ENCODE data around the gene GIMAP8. TPM values are rescaled to one million over a fixed set of nuclear protein-coding genes. Genes with fewer than 3 reads are reported as not detected.

Gene GIMAP8
- total RNA-seq, 1 donor from 2014 or later: under 0.01 TPM

DNA sequence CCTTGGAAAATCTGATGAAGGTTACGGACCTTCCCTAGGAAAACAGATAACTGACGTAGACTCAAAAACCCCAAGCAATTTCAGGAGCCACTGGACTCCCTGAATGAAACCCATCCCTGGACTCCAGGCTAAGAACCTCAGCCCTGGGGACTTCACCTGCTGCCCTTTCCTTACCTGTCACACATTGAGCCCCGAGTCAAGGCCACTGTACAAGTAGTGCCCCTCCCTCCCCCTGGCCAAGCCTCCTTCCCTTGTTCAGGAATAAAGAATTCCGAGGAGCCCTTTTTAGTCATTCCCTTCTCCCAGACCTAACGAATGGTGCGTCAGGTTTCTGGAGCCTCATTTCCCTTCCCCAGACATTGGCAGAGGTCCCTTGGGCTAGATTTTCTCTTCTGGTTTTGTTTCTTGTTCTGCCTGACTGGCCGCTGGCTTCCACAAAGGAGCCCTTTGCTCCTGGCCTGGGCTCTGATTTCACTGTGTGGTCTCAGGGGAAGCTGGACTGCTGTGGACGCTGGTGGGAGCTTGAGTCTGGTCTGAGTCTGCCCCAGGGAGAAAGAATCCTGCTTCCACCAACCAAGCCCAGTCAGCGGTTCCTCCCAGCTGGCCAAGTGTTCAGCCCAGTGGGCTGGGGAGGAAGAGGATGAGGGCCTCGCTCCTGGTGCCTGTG lies 39.6 kb upstream of the GIMAP8 start:
- TF ChIP-seq, protein P1, sequence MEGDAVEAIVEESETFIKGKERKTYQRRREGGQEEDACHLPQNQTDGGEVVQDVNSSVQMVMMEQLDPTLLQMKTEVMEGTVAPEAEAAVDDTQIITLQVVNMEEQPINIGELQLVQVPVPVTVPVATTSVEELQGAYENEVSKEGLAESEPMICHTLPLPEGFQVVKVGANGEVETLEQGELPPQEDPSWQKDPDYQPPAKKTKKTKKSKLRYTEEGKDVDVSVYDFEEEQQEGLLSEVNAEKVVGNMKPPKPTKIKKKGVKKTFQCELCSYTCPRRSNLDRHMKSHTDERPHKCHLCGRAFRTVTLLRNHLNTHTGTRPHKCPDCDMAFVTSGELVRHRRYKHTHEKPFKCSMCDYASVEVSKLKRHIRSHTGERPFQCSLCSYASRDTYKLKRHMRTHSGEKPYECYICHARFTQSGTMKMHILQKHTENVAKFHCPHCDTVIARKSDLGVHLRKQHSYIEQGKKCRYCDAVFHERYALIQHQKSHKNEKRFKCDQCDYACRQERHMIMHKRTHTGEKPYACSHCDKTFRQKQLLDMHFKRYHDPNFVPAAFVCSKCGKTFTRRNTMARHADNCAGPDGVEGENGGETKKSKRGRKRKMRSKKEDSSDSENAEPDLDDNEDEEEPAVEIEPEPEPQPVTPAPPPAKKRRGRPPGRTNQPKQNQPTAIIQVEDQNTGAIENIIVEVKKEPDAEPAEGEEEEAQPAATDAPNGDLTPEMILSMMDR (IDR thresholded peaks at IDR 0.05; ENCODE audit: insufficient read depth, low read length, severe bottlenecking): no peak
- Histone ChIP-seq H3K4me3 (ENCODE audit: low read depth, low read length) (no peak overlapping the region), H3K27me3 (ENCODE audit: control insufficient read depth, insufficient read depth, low read length) (peaks cover 1% of the 10 kb centered on the region), H3K36me3 (ENCODE audit: control insufficient read depth, insufficient read depth, low read length) (no peaks in the 10 kb centered on the region)
- FAIRE-seq: no peak
- DNase-seq (ENCODE audit: low read depth): no peak

DNA sequence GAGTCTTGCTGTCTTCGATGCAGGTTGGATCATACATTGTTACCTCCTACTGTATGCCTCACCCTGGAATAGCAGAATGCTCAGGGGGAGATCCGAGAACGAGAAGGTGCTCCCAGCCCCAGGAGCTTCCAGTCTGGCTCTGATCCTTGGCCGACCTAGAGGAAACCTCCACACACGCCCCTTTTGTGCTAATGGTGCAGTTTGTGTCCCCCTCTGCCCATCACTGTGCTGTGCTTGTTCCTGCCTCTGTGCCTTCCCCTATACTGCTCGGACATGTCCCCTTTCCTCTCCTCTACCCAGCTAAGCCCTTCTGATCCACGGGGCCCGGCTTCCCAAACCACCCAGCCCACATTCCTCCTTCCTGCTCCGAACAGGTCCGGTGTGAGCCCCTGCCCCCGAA lies 38.8 kb upstream of the GIMAP8 start:
- DNase-seq (ENCODE audit: low read depth) (no peak), FAIRE-seq (no peak)
- H3K27me3 ChIP-seq (ENCODE audit: control insufficient read depth, insufficient read depth, low read length): peaks cover 1% of the 10 kb centered on the region
- H3K4me3 ChIP-seq (ENCODE audit: low read depth, low read length): no peak overlapping the region
- no peaks in the 10 kb centered on the region for H3K36me3 ChIP-seq (ENCODE audit: control insufficient read depth, insufficient read depth, low read length)
- TF ChIP-seq, protein P1 (IDR thresholded peaks at IDR 0.05; ENCODE audit: insufficient read depth, low read length, severe bottlenecking): no peak

DNA sequence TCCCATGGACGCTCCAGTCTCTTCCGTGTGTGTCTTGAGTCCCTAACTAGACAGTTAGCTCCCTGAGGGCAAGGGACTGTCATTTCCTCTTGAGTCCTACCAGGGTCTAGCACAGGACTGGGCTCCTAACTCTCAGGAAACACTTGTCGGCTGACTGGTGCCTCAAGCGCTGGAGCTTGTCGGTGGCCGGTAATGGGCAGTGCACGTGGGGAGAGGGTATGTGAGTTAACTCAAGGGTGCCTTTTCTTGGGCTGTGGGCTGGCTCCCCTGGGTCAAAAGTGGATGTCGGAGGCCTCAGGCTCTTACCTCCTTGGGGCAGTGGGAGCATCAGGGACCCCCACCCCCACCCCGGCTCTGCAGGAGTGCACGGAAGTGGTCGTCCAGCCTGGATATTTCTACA lies 38.4 kb upstream of the GIMAP8 start:
- DNase-seq (ENCODE audit: low read depth) (no peak), FAIRE-seq (no peak)
- Histone ChIP-seq H3K36me3 (ENCODE audit: control insufficient read depth, insufficient read depth, low read length) (no peaks in the 10 kb centered on the region), H3K27me3 (ENCODE audit: control insufficient read depth, insufficient read depth, low read length) (peaks cover 1% of the 10 kb centered on the region), H3K4me3 (ENCODE audit: low read depth, low read length) (no peak overlapping the region)
- TF ChIP-seq, protein P1 (IDR thresholded peaks at IDR 0.05; ENCODE audit: insufficient read depth, low read length, severe bottlenecking): no peak

DNA sequence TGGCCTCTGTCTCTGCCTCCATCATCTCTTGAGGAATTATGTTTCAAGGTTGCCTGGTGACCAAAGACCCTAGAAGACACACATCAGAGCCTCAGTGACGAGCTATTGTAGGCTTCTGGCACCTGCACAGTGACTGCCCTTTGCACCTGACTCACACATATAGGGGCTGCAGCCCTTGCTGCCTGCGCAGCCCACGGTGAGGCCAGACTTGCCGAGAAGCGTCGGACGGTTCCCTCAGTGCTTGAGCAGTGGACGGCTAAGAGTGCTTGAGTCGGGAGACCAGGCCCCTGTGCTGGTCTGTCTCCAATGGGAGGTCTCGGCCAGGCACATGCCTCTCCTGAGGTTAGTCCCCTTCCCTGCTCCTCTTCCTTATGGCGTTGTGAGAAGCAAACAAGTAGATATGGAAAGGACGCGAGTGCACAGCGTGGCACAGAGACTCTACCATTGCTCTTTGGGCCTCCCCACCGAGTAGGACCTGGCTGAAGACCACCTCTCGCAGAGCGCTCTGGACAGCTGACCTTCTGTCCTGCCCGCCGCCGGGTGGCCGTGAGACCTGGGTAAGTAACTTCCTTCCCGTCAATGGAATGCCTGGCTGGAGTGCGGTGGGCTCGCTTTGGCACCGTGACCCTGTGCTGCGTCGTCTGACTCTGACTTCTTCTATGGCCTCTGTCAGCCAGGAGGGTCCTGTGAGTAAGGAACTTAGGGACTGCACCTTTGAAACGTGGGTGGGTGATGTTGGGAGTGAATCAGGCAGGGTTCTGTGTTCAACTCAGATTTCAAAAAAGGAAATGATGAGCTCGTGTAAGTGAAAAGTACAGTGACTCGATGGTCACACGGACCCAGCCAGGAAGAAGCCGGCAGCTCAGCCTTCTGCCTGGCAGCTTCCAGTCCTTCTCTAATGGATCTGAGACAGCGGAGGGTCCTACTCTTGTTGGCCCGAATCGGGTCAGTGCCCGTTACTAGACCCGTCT lies 37.6 kb upstream of the GIMAP8 start:
- TF ChIP-seq, protein P1 (IDR thresholded peaks at IDR 0.05; ENCODE audit: insufficient read depth, low read length, severe bottlenecking): no peak
- FAIRE-seq: no peak

DNA sequence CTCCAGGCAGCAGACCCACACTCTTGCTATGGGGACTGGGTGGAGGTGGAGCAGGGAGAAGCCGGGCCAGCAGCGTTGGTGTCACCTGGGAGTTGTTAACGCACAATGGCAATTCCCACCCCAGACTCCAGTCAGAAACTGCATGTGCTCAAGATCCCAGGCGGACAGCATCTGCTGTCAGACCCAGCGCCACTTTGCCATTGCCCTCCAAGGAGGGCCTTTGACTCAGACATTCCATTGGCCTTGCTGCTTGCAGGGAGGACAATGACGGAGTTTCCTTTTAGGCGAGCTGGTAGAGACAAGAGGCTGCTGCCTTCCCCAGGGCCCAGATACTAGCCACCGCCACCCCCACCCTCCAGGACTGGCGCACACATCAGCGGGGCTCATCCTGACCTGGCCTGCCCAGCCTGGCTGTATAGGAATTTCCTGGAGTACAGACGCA lies 36.8 kb upstream of the GIMAP8 start:
- Histone ChIP-seq H3K27me3 (ENCODE audit: control insufficient read depth, insufficient read depth, low read length) (peaks cover 1% of the 10 kb centered on the region), H3K4me3 (ENCODE audit: low read depth, low read length) (no peak overlapping the region), H3K36me3 (ENCODE audit: control insufficient read depth, insufficient read depth, low read length) (no peaks in the 10 kb centered on the region)
- TF ChIP-seq, protein P1 (IDR thresholded peaks at IDR 0.05; ENCODE audit: insufficient read depth, low read length, severe bottlenecking): no peak
- DNase-seq (ENCODE audit: low read depth): no peak
- no peak for FAIRE-seq

More for the DNA sequence above, 37.6 kb upstream of the GIMAP8 start:
- H3K4me3 ChIP-seq (ENCODE audit: low read depth, low read length): no peak overlapping the region
- H3K27me3 ChIP-seq (ENCODE audit: control insufficient read depth, insufficient read depth, low read length): peaks cover 1% of the 10 kb centered on the region
- H3K36me3 ChIP-seq (ENCODE audit: control insufficient read depth, insufficient read depth, low read length): no peaks in the 10 kb centered on the region
- no peak for DNase-seq (ENCODE audit: low read depth)
